Measurements from ENCODE around the gene NHS.

Gene NHS

GRCh38 chrX:17374619-17375366 is at the start of gene NHS:
TSS of gene NHS (plus strand) at chrX:17375200. CDS start at chrX:17375758, 558 bp downstream.
- no peak for DNase-seq (ENCODE audit: low read depth in 2 of 2)

GRCh38 chrX:17328837-17329236 is 46.2 kb upstream of the NHS start:
- DNase-seq (ENCODE audit: low read depth in 2 of 2), result no peak

GRCh38 chrX:17336377-17336776 is 38.6 kb upstream of the NHS start:
- no peak for DNase-seq (ENCODE audit: low read depth in 2 of 2)

DNA sequence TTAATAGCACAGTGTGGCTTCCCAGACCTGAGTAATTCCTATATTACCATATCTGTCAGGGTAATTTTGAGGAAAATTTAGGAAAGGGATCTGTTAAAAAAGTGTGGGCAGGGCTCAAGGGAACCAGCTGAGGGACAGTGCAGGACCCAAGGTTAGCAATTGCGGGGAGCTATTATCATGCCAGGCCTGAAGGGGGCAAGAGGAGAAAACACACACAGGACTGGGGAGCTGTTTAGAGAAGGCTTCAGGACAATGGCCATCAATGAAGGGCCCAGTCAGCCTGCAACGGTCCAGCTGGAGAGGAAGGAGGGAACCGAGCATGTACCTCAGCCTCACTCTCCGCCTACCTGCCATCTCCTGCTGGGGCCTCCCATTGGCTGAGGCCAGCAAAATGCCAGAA is 19.0 kb upstream of the NHS start:
- DNase-seq (ENCODE audit: low read depth in 2 of 2), result no peak

DNA sequence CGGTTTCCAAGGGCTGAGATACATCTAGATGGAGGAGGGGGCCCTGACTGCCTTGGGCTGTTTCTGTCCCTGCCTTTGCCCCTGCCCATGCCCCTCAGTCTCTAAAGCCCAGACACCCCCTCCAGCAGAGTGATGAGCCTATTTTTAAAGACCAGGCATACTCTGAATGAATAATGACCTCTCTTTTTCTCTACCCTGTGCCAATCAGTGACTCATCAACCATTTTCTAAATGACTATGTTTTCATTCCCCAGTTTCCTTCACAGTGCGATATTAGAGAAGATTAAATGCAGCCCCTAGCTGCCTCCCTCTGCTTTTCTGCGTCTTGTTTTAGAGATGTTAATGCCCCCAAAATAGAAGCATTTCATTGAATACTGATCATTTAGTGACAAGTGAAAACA is 15.5 kb upstream of the NHS start:
- no peak for DNase-seq (ENCODE audit: low read depth in 2 of 2)

GRCh38 chrX:17361620-17362019 is 13.4 kb upstream of the NHS start:
- no peak for DNase-seq (ENCODE audit: low read depth in 2 of 2)

DNA sequence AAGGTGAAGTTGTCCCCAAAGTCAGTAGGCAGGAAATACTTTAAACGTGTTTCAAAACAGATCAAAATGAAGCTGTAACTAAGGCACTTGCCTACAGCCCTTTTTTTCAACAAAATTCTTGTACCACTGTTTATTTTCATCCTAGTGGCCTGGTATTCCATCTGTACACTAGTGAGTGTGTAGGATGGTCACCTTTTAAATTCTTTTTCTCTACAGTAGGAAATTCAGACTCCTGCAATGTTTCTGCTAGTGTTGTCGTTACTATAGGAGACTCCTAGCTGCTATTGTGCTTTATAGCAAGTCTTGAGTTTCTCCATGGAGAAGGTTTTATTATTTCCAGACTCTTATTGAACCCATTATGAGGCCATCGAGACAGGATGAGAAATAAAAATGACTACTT is 7.0 kb upstream of the NHS start:
- DNase-seq (ENCODE audit: low read depth in 2 of 2), result no peak

GRCh38 chrX:17369309-17369708 is 5.7 kb upstream of the NHS start:
- DNase-seq (ENCODE audit: low read depth in 2 of 2), result no peak

DNA sequence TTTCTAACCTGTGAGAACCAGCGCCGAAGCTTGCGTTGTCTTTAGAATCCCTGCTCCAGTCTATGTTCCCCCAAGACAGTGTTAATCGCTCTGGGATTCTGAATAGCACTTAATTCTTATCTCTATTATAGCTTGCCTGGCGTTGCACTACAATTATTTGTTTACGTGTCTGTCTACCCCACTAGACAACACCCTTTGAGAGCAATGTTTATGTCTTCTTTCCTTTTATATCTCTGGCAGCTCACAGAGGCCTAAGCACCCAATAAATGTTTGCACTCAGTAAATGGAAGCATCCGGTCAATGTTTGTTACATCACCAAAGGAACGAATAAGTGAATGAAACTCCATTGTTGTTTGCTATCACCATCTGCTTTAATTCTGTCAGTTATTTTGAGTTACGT is 4.8 kb upstream of the NHS start:
- no peak for DNase-seq (ENCODE audit: low read depth in 2 of 2)

- no peak for DNase-seq (ENCODE audit: low read depth in 2 of 2)
These were observed 2.9 kb upstream of the NHS start for GRCh38 chrX:17372052-17372451.

GRCh38 chrX:17373337-17373736 is 1.7 kb upstream of the NHS start:
- DNase-seq (ENCODE audit: low read depth in 2 of 2), result no peak

DNA sequence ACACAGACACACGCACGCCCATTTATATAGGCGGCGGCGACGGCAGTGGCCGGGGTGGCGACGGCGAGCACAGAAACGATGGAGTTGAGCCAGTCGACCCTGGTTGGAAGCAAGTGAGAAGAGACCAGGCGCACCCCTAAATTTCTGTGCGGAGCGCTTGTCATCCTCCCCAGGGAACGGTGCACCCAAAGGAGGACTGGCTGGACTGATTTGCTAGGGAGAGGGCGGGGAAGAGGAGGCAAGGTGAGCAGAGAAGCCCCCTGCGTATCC is 302 bp downstream of the NHS start:
- DNase-seq (ENCODE audit: low read depth in 2 of 2), result no peak

- no peak for DNase-seq (ENCODE audit: low read depth in 2 of 2)
These were observed 834 bp downstream of the NHS start for GRCh38 chrX:17375637-17376430.

DNA sequence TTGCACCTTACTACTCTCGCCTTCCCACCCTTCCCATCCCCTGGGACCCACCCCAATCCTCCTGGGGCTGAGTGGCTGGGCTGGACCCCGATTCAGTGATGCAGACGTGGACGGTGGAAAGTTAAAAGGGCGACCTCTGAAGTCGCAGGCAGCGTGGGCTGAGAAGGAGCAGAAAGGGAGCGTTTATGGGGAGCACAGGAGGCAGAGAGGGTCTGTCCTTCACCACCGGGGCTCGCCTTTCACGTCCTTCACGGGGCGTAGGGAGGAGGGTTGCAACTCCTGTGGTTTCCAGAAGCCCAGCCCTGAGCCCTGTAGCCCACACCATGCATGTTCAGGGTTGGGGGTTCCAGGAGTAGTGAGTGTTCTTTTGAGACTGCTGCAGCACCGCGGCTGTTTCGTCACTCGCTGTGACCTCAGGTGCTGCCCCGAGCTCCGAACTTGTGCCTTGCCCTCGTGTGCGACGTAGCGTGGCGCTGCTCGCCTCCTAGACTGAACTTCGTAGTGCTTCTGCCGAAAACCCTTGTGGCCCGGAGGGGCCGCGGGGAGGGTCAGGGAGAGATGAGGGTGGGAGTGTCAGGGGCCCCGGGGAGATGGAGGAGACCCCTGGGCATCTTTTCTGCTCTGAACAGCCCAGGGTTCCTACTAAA is 1.6 kb downstream of the NHS start:
- no peak for DNase-seq (ENCODE audit: low read depth in 2 of 2)

- DNase-seq (ENCODE audit: low read depth in 2 of 2), result peak in 1 of 2 donors; percentile 9
These were observed 2.2 kb downstream of the NHS start for GRCh38 chrX:17377091-17377717.

DNA sequence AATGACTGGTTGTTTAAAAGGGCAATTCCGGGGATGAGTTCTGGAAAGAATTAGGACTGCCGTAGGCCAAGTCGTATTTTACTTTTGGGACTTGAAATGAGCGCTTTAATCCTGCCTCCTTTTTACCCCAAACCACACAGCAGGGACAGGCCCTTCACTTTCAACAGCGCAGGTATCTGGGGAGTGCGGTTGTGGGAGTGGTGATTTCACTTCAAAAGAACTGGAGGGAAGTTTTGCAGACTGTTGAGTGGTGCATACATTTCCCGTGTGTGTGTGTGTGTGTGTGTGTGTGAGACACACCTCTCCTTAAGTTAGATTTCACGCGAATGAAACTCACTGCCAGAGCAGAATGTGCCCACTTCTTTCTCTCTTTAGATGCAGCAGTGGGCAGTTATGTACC is 2.8 kb downstream of the NHS start:
- peak in 1 of 2 donors; percentile 17 for DNase-seq (ENCODE audit: low read depth in 2 of 2)

GRCh38 chrX:17380221-17380620 is 5.2 kb downstream of the NHS start:
- DNase-seq (ENCODE audit: low read depth in 2 of 2), result no peak

DNA sequence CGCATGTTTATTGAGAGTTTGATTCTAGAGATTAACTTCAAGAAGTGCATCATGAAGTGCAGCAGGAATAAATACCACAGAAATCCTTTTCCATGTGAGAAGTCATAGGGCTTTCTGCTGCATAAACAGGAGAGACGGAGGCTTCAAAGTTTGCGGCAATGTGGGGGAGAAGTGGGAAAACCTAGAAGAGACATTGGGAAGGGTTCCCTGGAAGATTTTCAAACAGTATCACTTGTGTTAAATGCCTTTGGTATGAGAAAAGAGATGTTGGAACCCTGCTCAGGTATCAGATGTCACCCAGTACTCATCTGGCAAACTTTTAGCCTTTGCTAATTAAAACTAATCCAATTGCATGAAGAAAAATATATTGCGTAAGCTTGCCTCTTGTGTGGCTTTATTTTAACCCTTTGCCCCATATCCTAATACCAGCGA is 15.4 kb downstream of the NHS start:
- no peak for DNase-seq (ENCODE audit: low read depth in 2 of 2)

- no peak for DNase-seq (ENCODE audit: low read depth in 2 of 2)
These were observed 20.2 kb downstream of the NHS start for GRCh38 chrX:17395154-17395553.

DNA sequence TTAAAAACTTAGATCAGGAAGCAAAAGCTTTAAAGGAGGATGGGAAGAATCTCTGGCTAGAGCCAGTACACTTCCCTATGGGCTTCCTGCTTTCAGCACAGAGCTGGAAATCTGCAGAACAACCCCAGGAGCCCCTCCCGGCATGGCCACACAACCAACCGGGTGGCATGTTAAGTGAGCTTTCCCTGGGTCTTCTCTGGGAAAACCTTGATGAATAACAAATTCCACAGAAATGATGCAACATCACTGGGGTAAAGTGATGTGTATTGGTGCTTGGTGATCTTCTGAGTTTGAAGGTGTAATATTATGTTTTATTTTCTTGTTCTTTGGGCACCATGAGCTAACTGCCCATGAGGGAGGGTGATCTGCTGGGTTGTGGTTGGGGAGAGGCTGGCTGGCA is 22.1 kb downstream of the NHS start:
- DNase-seq (ENCODE audit: low read depth in 2 of 2), result no peak

DNA sequence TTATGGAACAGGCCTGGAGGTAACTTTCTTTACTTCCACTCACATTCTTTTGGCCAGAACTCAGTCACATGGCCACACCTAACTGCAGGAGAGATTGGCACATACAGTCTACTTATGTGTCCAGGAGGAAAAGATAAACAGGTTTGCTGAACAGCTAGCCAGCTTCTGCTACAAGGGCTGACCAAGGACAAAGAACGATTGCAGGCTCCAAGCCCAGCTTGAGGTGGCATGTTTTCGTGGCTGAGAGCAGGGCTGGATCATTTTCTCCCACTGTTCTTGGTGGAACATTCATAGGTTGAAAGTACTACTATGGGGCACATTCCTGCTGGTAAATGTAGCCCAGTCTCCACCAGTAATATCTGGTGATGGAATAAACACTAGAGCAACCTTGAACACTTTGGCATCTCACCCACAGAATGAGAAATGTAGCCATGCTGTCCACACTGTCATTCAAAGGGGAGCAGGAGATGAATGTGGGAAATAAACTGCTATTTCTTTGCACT is 28.2 kb downstream of the NHS start:
- DNase-seq (ENCODE audit: low read depth in 2 of 2), result no peak

- DNase-seq (ENCODE audit: low read depth in 2 of 2), result no peak
These were observed 29.0 kb downstream of the NHS start for GRCh38 chrX:17403972-17404371.
